ENCODE results near the gene TMEM200A.

Gene TMEM200A

DNA sequence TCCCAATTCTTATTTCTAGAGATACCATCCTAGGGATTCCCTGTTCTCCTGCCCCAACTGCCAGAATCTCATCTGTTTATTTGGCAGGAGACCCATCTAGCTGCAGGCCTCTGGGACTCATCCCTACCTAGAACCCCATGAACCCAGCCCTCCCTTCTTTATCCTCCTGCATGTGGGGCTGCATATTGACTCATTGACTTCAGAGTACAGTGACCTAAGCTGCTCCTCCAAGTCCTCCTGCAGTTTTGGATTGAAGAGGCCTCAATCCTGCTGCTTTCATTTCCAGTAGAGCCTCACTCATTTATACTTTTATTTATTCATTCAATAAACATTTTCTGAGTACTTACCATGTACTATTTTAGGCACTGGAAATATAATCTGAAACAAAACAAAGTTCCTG, 11.6 kb downstream of the TMEM200A start:
- no peak for DNase-seq (ENCODE audit: low read depth in 2 of 3, low spot score in 1 of 3)

- no peak for DNase-seq (ENCODE audit: low read depth in 2 of 3, low spot score in 1 of 3)
These were observed 12.1 kb downstream of the TMEM200A start for GRCh38 chr6:130377915-130378314.

DNA sequence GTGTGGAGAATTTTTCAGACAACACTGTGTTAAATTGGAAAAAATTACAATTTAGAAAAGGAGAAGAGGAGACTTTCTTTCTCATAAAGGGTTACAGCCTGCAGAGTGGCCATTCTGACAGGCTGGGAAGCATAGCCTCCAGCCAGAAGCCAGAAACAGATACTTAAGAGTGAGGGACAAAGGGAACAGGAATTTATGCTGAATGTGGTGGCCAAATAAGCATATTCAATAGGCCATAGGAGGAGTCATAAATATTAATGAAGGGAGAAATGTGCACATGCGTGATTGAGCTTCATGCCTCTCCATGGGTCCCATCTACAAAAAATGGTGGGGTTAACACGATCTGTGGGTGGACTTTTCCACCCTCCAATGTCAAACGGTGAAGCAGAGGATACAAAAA, 13.4 kb downstream of the TMEM200A start:
- DNase-seq (ENCODE audit: low read depth in 2 of 3, low spot score in 1 of 3), result no peak

DNA sequence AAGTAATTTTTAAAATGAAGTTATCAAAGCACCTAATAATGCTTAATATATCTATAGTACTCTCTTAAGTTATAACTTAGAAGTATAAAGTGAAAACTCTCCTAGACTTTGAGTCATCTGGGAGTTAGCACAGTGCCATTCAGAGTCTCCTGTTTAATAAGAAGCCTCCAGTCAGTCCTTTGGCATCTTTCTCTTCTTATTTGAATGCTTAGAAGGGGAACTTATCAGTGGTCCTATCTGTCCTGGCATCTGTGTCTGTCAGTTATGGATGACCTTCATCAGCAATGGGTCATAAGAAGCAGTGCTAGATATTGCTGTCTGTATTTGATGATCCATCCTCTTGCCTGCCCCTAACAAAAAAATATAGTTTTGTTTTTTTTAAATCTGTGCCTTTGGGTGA, 15.2 kb downstream of the TMEM200A start:
- no peak for DNase-seq (ENCODE audit: low read depth in 2 of 3, low spot score in 1 of 3)

DNA sequence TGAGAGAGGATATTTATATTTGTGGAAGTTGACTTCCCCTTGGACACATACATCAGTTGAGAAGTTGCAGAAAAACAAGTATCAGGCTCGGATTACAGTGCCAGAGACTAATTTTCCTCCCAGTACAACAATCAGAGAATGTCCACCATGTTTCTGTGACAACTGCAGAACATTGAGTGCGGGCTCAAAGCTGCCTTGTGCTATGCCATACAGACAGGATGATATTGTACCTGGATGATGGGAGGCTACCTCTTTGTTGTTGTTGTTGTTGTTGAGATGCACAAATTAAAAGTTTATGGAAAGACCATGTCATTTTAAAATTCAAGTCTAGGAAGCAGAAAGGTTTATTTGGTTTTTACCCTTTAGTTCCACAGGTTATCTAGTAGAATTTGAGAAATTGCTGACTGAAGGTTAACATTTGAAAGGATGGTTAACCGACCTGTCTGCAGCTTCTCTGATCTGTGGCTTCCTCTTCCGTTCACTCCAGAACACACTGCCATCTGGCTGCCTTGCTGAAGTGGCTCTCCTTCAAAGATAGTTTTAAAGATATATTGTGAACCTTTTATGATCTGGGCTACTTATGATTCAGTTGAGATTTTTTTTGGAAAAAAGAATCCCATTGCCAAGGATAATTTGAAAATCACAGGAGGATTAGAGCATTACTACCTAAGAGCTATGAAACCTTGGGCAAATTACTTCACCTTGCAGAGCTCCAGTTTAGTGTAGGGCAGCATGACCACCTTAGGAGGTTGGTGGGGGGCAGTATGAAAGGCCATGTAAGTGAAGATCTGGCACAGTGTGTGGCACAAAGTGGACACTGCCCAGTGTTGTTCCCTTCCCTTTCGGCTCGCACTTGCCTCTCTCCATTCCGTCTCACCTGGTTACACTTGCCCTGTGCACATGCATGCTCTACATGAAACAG, 15.9 kb downstream of the TMEM200A start:
- DNase-seq (ENCODE audit: low read depth in 2 of 3, low spot score in 1 of 3), result no peak

DNA sequence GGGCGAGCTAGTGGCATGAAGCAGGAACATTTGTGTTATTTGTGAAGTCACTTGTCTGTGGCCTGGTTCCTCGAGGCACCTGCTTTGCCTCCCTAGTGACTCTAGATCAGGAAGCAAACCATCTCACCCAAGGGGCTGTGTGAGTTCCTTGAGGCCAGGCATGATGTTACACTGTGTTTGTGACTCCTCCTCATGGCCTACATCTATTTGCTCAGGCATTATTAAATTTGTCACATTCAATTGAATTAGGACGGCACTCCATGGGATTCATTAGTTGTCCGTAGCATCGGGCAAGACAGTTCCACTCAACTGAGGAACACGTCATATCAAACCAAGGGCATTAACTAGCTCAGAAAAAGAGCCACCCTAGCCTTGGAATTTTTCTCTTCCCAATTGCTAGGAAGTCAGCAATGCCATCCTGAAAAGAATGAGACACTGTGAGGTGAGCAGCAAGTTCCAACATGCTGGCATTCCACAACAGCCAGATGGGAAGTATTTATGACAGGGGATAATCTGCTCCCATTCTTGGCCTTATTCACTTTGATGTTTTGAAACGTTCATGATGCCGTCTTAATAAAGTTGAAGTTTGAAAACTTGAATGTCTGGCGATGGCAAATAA, 17.2 kb downstream of the TMEM200A start:
- DNase-seq (ENCODE audit: low read depth in 2 of 3, low spot score in 1 of 3), result no peak

GRCh38 chr6:130385064-130385695, 19.4 kb downstream of the TMEM200A start:
- DNase-seq (ENCODE audit: low read depth in 2 of 3, low spot score in 1 of 3), result no peak

DNA sequence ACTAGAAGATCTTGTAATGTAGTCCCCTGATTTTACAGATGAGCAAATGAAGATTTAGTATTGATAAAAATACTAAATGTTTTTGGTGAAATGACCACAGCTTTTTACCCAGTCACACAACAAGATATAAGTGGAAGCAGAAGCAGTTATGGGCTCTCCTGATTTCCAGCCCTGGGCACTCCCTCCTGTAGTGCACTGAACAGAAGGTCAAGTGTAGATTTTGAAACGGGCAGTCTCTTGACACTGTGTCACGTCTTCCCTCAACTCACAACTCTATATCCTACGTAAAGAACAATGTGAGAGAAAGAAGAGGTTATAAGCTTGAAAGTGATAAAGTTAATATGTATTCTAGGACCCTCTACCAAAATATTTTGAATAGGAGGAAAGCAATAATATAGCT, 23.3 kb downstream of the TMEM200A start:
- DNase-seq (ENCODE audit: low read depth in 2 of 3, low spot score in 1 of 3), result no peak

GRCh38 chr6:130390890-130391289, 25.1 kb downstream of the TMEM200A start:
- DNase-seq (ENCODE audit: low read depth in 2 of 3, low spot score in 1 of 3), result no peak

GRCh38 chr6:130393306-130393705, 27.5 kb downstream of the TMEM200A start:
- DNase-seq (ENCODE audit: low read depth in 2 of 3, low spot score in 1 of 3), result no peak

GRCh38 chr6:130394246-130394645, 28.4 kb downstream of the TMEM200A start:
- DNase-seq (ENCODE audit: low read depth in 2 of 3, low spot score in 1 of 3), result no peak

DNA sequence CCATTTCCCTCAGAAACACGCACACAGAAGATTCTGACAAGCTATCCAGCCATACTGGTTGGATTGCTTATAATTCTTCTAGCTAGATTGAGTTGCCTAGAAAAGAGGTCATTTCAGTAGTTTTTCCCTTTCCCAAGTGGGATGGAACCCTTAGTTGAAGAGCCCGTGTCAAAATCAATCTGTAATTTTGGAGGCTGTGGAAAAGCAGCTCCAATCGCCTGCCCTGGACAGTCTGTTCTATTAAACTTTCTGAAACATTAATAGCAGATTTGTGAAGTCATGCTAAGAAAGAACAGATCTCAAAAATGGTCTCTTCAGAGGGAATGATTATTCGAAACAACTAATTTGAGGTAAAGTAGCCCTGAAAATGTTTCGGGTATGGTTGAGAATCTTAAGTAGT, 29.3 kb downstream of the TMEM200A start:
- DNase-seq (ENCODE audit: low read depth in 2 of 3, low spot score in 1 of 3), result no peak

DNA sequence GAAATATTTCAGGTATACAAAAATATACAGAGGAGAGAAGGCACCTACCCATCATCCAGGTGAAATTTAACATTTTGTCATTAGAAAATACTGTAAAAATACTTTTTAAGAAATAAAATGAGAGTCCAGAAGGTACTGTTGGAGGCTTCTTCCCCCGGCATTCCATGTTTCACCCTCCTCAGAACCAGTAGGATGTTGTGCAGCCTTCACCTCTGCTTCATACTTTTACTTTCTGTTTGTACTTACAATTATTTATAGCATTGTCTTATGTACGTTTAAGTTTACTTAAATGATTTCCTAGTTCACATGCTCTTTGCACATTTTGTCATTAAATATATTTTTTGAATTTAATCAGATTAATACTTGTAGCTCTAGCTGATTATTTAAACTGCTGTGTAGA, 30.9 kb downstream of the TMEM200A start:
- no peak for DNase-seq (ENCODE audit: low read depth in 2 of 3, low spot score in 1 of 3)

DNA sequence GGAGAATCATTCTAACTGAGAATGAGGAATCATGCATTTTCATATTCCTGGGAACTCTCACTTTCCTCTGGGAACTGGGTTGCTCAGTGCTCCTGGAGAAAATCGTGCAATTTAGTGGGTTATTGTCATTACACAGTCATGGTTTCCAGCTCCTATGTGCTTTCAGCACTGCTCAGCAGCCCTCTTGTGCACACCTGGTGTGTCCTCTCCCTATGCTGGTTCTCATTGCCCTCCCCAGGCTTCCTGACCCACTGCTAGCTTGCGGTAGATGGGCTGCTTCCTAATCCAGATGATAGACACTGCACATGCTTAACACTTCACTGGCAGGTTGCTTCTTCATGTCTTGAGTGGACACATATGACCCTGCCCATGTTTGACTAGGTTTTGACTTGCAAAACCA, 39.7 kb downstream of the TMEM200A start:
- DNase-seq (ENCODE audit: low read depth in 2 of 3, low spot score in 1 of 3), result no peak

- no peak for DNase-seq (ENCODE audit: low read depth in 2 of 3, low spot score in 1 of 3)
These were observed 41.2 kb downstream of the TMEM200A start for GRCh38 chr6:130407032-130407431.

DNA sequence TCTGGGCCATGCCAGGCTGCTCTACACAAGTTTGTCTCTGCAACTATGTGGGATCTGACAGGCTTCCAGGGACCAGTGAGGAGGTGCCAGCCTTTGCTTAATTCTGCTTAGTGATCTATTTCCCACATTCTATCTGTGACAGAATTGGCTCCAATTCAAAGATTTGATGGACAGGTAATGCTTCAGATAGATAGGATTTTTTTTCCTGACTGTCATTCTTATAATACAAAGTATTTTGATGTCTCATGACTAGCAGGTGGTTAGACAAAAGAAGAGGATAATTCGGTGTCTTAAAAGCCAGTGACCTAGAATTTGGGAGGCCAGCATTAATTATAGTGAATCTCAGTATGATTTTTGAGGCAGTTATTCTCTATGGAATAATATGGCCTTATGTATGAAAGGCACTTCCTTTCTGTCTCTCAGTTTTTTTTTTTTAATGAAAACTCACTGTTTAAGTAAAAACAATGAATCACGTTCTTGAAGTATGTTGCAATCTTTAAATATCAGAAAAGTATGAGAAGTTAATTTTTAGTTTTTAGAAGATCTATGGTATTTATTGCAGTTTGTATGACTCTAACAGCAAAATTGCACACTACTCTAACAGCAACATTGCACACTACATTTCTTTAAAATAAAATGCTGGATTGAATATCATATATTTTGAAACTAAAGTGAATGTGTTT, 43.7 kb downstream of the TMEM200A start:
- DNase-seq (ENCODE audit: low read depth in 2 of 3, low spot score in 1 of 3), result no peak

- DNase-seq (ENCODE audit: low read depth in 2 of 3, low spot score in 1 of 3), result no peak
These were observed 45.7 kb downstream of the TMEM200A start for GRCh38 chr6:130411481-130411880.

- no peak for DNase-seq (ENCODE audit: low read depth in 2 of 3, low spot score in 1 of 3)
These were observed 46.9 kb downstream of the TMEM200A start for GRCh38 chr6:130412556-130413290.

- no peak for DNase-seq (ENCODE audit: low read depth in 2 of 3, low spot score in 1 of 3)
These were observed 52.1 kb downstream of the TMEM200A start for GRCh38 chr6:130417951-130418350.

DNA sequence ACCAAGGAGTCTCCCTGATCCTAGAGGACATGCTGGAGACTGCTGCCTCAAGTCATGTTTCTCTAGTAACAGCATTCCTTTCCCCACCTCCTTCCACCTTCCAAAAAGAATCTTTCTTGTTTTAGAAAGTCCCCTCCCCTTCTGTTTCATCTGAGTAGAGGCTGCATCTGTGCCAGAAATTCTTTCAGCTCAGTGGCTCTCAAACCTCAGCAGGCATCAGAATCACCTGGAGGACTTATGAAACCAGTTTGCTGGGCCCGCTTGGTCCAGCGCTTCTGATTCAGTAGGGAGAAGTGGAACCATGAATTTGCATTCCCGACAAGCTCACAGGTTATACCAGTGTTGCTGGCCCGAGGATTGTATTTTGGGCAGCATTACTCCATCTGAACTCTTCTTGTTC, 55.1 kb downstream of the TMEM200A start:
- DNase-seq (ENCODE audit: low read depth in 2 of 3, low spot score in 1 of 3), result no peak

GRCh38 chr6:130421585-130421984, 55.8 kb downstream of the TMEM200A start:
- DNase-seq (ENCODE audit: low read depth in 2 of 3, low spot score in 1 of 3), result no peak
